Ecto neural progenitor cell (in vitro differentiated cells): Measurements from ENCODE around the gene BRI3.

Experiments
- DNase-seq: peaks from one replicate; pipeline ENCODE4 v3.0.0-alpha.2; 2018; ENCODE audit warnings: low spot score

The BRI3 gene

GRCh38 chr7:98252425-98253054, 28.9 kb upstream of the BRI3 start:
- no peak for DNase-seq

- DNase-seq = no peak
Measured at GRCh38 chr7:98254516-98254915, 27.0 kb upstream of the BRI3 start.

GRCh38 chr7:98254951-98255610, 26.4 kb upstream of the BRI3 start:
- no peak for DNase-seq

GRCh38 chr7:98256431-98256830, 25.1 kb upstream of the BRI3 start:
- no peak for DNase-seq

- no peak for DNase-seq
Measured at GRCh38 chr7:98257701-98258100, 23.8 kb upstream of the BRI3 start.

- no peak for DNase-seq
Measured at GRCh38 chr7:98265841-98266271, 15.6 kb upstream of the BRI3 start.

GRCh38 chr7:98266840-98267239, 14.6 kb upstream of the BRI3 start:
- DNase-seq = no peak

- no peak for DNase-seq
Measured at GRCh38 chr7:98267303-98267702, 14.2 kb upstream of the BRI3 start.

- no peak for DNase-seq
Measured at GRCh38 chr7:98276241-98276761, 5.2 kb upstream of the BRI3 start.

- no peak for DNase-seq
Measured at GRCh38 chr7:98278408-98278807, 3.1 kb upstream of the BRI3 start.

GRCh38 chr7:98278936-98279335, 2.5 kb upstream of the BRI3 start:
- DNase-seq = no peak

- no peak for DNase-seq
Measured at GRCh38 chr7:98280296-98280695, 1.2 kb upstream of the BRI3 start.

GRCh38 chr7:98281757-98282606, 496 bp downstream of the BRI3 start:
- no peak for DNase-seq

- no peak for DNase-seq
Measured at GRCh38 chr7:98282703-98283102, 1.2 kb downstream of the BRI3 start.

- DNase-seq = no peak
Measured at GRCh38 chr7:98283127-98283886, 1.8 kb downstream of the BRI3 start.

GRCh38 chr7:98283887-98284222, 2.4 kb downstream of the BRI3 start:
- DNase-seq = no peak

- DNase-seq = no peak
Measured at GRCh38 chr7:98284335-98285036, 3.0 kb downstream of the BRI3 start.

GRCh38 chr7:98285157-98286092, 3.9 kb downstream of the BRI3 start:
- DNase-seq = no peak

- DNase-seq = no peak
Measured at GRCh38 chr7:98286093-98286539, 4.6 kb downstream of the BRI3 start.
